HepG2 (cell line): ENCODE results near the gene STUB1. TPM values are rescaled to one million over a fixed set of nuclear protein-coding genes. Genes with fewer than 3 reads are reported as not detected.
A peak's percentile ranks its signal among the peaks of the same experiment; 100 is the strongest.

Source experiments
- HNF1A ChIP-seq, 2 experiments: sonication (generic) in 1 of 2; formaldehyde crosslinking in 1 of 2; IDR thresholded peaks; 2 replicates each; pipeline versions ENCODE4 v1.4.0 to v1.6.1; 2016 to 2020; ENCODE audit warnings: borderline replicate concordance in 1 of 2, low read depth in 1 of 2, mild to moderate bottlenecking in 1 of 2, missing genetic modification reagents in 1 of 2
- NFAT5 ChIP-seq: sonication (generic); formaldehyde crosslinking; IDR thresholded peaks from 2 replicates; pipeline ENCODE4 v1.4.0; 2020; ENCODE audit warnings: missing genetic modification reagents
- PBX2 ChIP-seq: IDR thresholded peaks from 2 replicates; pipeline ENCODE4 v1.6.1; 2016; ENCODE audit warnings: control low read depth
- PRPF4 ChIP-seq: fragments of 200-400 bp; formaldehyde crosslinking; IDR thresholded peaks from 2 replicates; pipeline ENCODE4 v1.6.1; 2016; ENCODE audit warnings: low read length, low read depth; ENCODE audit not compliant: poor library complexity, severe bottlenecking
- SIN3A ChIP-seq: IDR thresholded peaks from 2 replicates; pipeline ENCODE4 v1.6.1; 2011; ENCODE audit warnings: low read depth, mild to moderate bottlenecking, control low read depth, low read length, borderline replicate concordance
- TEAD2 ChIP-seq: sonication (generic); formaldehyde crosslinking; IDR thresholded peaks from 2 replicates; pipeline ENCODE4 v1.9.0; 2021; ENCODE audit warnings: missing genetic modification reagents
- ZBED4 ChIP-seq: sonication (generic); formaldehyde crosslinking; IDR thresholded peaks from 2 replicates; pipeline ENCODE4 v1.4.0; 2020; ENCODE audit warnings: missing genetic modification reagents, borderline replicate concordance
- ZBTB7B ChIP-seq: sonication (generic); formaldehyde crosslinking; IDR thresholded peaks from 2 replicates; pipeline ENCODE4 v1.4.0; 2020; ENCODE audit warnings: missing genetic modification reagents
- ZNF772 ChIP-seq: sonication (generic); formaldehyde crosslinking; IDR thresholded peaks from 2 replicates; pipeline ENCODE4 v1.5.0; 2020; ENCODE audit warnings: mild to moderate bottlenecking, missing genetic modification reagents
- polyA plus RNA-seq, 8 experiments: library from polyadenylated mRNA; depleted of rRNA in 3 of 8; stranded (reverse) in 7 of 8; unstranded in 1 of 8; fragments of >200 nt; fragmentation: Illumina TruSeq in 4 of 8; extraction: Trizol in 4 of 8; gene quantifications; 2 replicates each; pipeline versions ENCODE4 v1.2.1 to v1.2.3, GENCODE V29; 2011 to 2016; ENCODE audit warnings: low read depth in 4 of 8, missing spikeins in 1 of 8, mixed read lengths in 1 of 8; ENCODE audit not compliant: insufficient read depth in 1 of 8
- total RNA-seq, 5 experiments: library from RNA; depleted of rRNA; stranded (reverse); fragments of >200 nt; fragmentation: Illumina TruSeq; extraction: Trizol; gene quantifications; 2 replicates each; pipeline ENCODE4 v1.2.3, GENCODE V29; 2016; ENCODE audit warnings: low read depth in 1 of 5
- TF ChIP-seq, protein P1 (sequence below): sonication (generic); formaldehyde crosslinking; IDR thresholded peaks from 2 replicates; pipeline ENCODE4 v1.4.0; 2020; ENCODE audit warnings: missing genetic modification reagents

STUB1 gene
- total and polyA plus RNA-seq, 2 of the 13 experiments (the other 11 are each of a cell fraction or from before 2014, with no cell fraction given): 52.9 to 78.2 TPM

- TF ChIP-seq NFAT5 (CRISPR knock-in tag) (peak; percentile 38; the same call in 1 of the 2 replicates), PBX2 (no peak), ZBTB7B (CRISPR knock-in tag) (peak; percentile 46; the same call in 1 of the 2 replicates), TEAD2 (CRISPR knock-in tag) (no peak), HNF1A (IDR thresholded peaks at IDR 0.05; ENCODE audit: low read depth) (no peak), HNF1A (CRISPR knock-in tag; IDR thresholded peaks at IDR 0.05; ENCODE audit: borderline replicate concordance) (peak; percentile 72), SIN3A (peak; percentile 68; the same call in 1 of the 2 replicates), PRPF4 (no peak), ZBED4 (CRISPR knock-in tag) (peak; percentile 89; the same call in 1 of the 2 replicates), ZNF772 (CRISPR knock-in tag) (peak; percentile 33; the same call in 1 of the 2 replicates)
- TF ChIP-seq, protein P1, sequence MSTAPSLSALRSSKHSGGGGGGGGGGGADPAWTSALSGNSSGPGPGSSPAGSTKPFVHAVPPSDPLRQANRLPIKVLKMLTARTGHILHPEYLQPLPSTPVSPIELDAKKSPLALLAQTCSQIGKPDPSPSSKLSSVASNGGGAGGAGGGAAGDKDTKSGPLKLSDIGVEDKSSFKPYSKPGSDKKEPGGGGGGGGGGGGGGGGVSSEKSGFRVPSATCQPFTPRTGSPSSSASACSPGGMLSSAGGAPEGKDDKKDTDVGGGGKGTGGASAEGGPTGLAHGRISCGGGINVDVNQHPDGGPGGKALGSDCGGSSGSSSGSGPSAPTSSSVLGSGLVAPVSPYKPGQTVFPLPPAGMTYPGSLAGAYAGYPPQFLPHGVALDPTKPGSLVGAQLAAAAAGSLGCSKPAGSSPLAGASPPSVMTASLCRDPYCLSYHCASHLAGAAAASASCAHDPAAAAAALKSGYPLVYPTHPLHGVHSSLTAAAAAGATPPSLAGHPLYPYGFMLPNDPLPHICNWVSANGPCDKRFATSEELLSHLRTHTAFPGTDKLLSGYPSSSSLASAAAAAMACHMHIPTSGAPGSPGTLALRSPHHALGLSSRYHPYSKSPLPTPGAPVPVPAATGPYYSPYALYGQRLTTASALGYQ (CRISPR knock-in tag): peak; percentile 64; the same call in 1 of the 2 replicates
These were observed 12.3 kb upstream of the STUB1 start, which contains the start of gene RHOT2 (continued) for GRCh38 chr16:667780-668518.
